ENCODE measurements around the gene EPHA1.

EPHA1 gene

GRCh38 chr7:143382126-143382790 lies 26.4 kb downstream of the EPHA1 start:
- peak overlapping the region; percentile 62 to 95 (median 86) for H3K4me3 ChIP-seq (ENCODE audit: control insufficient read depth in 1 of 7, extremely low read depth in 1 of 7, insufficient read depth in 4 of 7, low read depth in 2 of 7, low read length in 6 of 7)
- ChIA-PET CTCF (interaction anchor here (1.2 to 4.4 kb wide), 5 partner anchors 7 to 100 kb away, joined by 4 to 38 read pairs (median 7); no protein-coding TSS in a partner anchor), POLR2A (interaction anchor here (1.4 kb wide), 1 partner anchor 13 kb away, joined by 3 read pairs; no protein-coding TSS in a partner anchor)
- no peaks in the 10 kb centered on the region for H3K27me3 ChIP-seq (replicated peaks in 2 of 5; ENCODE audit: control insufficient read depth in 4 of 5, insufficient read depth in 5 of 5, low read length in 4 of 5)
- peaks cover 22 to 85% (median 70%) of the 10 kb centered on the region in 4 experiments for H3K4me1 ChIP-seq (ENCODE audit: control extremely low read depth in 1 of 4, control insufficient read depth in 4 of 4, insufficient read depth in 4 of 4, low read length in 3 of 4)
- H3K27ac ChIP-seq (ENCODE audit: insufficient read depth in 1 of 2, low read depth in 1 of 2, low read length in 2 of 2, poor library complexity in 1 of 2, severe bottlenecking in 2 of 2): peak overlapping the region in 1 of 2 experiments; percentile 94
- H3K36me3 ChIP-seq (ENCODE audit: control insufficient read depth in 4 of 4, insufficient read depth in 4 of 4, low read length in 3 of 4): peaks cover 0 to 35% (median 3%) of the 10 kb centered on the region in 4 experiments
- no peak for DNase-seq
- H3K9me3 ChIP-seq (ENCODE audit: control extremely low read depth in 1 of 5, control insufficient read depth in 4 of 5, insufficient read depth in 2 of 5, low read depth in 1 of 5, low read length in 4 of 5): no peaks in the 10 kb centered on the region
- WGBS (ENCODE audit: insufficient coverage): 56% methylated on average over 4 of the region's 21 CpGs

- peak overlapping the region; percentile 62 to 95 (median 86) for H3K4me3 ChIP-seq (ENCODE audit: control insufficient read depth in 1 of 7, extremely low read depth in 1 of 7, insufficient read depth in 4 of 7, low read depth in 2 of 7, low read length in 6 of 7)
- 0% methylated on average over 44 of the region's 64 CpGs for WGBS (ENCODE audit: insufficient coverage)
- H3K36me3 ChIP-seq (ENCODE audit: control insufficient read depth in 4 of 4, insufficient read depth in 4 of 4, low read length in 3 of 4): peaks cover 0 to 28% (median 3%) of the 10 kb centered on the region in 4 experiments
- H3K27ac ChIP-seq (ENCODE audit: insufficient read depth in 1 of 2, low read depth in 1 of 2, low read length in 2 of 2, poor library complexity in 1 of 2, severe bottlenecking in 2 of 2): peak overlapping the region; percentile 92 to 94
- CTCF ChIA-PET: interaction anchor here (1.2 to 4.4 kb wide), 3 partner anchors 12 to 100 kb away, joined by 4 to 38 read pairs (median 6); no protein-coding TSS in a partner anchor
- no peaks in the 10 kb centered on the region for H3K27me3 ChIP-seq (replicated peaks in 2 of 5; ENCODE audit: control insufficient read depth in 4 of 5, insufficient read depth in 5 of 5, low read length in 4 of 5)
- peaks cover 22 to 85% (median 65%) of the 10 kb centered on the region in 4 experiments for H3K4me1 ChIP-seq (ENCODE audit: control extremely low read depth in 1 of 4, control insufficient read depth in 4 of 4, insufficient read depth in 4 of 4, low read length in 3 of 4)
- no peak for DNase-seq
- POLR2A ChIA-PET: interaction anchor here (1.4 kb wide), 1 partner anchor 14 kb away, joined by 3 read pairs; no protein-coding TSS in a partner anchor
- H3K9me3 ChIP-seq (ENCODE audit: control extremely low read depth in 1 of 5, control insufficient read depth in 4 of 5, insufficient read depth in 2 of 5, low read depth in 1 of 5, low read length in 4 of 5): no peaks in the 10 kb centered on the region
Observed at GRCh38 chr7:143381427-143382125, 27.1 kb downstream of the EPHA1 start.

- ChIA-PET CTCF (interaction anchor here (0.6 to 3.0 kb wide), 18 partner anchors 8 to 140 kb away, joined by 3 to 16 read pairs (median 6); partner anchors contain the start of genes CASP2 and CLCN1), POLR2A (interaction anchor here (0.9 to 1.5 kb wide), 8 partner anchors 9 to 71 kb away, joined by 3 to 10 read pairs (median 4); no protein-coding TSS in a partner anchor)
- peaks cover 29 to 85% (median 65%) of the 10 kb centered on the region in 4 experiments for H3K4me1 ChIP-seq (ENCODE audit: control extremely low read depth in 1 of 4, control insufficient read depth in 4 of 4, insufficient read depth in 4 of 4, low read length in 3 of 4)
- H3K9me3 ChIP-seq (ENCODE audit: control extremely low read depth in 1 of 5, control insufficient read depth in 4 of 5, insufficient read depth in 2 of 5, low read depth in 1 of 5, low read length in 4 of 5): no peaks in the 10 kb centered on the region
- H3K27me3 ChIP-seq (replicated peaks in 2 of 5; ENCODE audit: control insufficient read depth in 4 of 5, insufficient read depth in 5 of 5, low read length in 4 of 5): no peaks in the 10 kb centered on the region
- WGBS (ENCODE audit: insufficient coverage): under 1% methylated on average over 44 of the region's 72 CpGs
- peak within 1 kb of the TSS; percentile 92 to 94 for H3K27ac ChIP-seq (ENCODE audit: insufficient read depth in 1 of 2, low read depth in 1 of 2, low read length in 2 of 2, poor library complexity in 1 of 2, severe bottlenecking in 2 of 2)
- peak; percentile 82 to 96 (median 94) for DNase-seq
- H3K4me3 ChIP-seq (ENCODE audit: control insufficient read depth in 1 of 7, extremely low read depth in 1 of 7, insufficient read depth in 4 of 7, low read depth in 2 of 7, low read length in 6 of 7): peak within 1 kb of the TSS; percentile 78 to 95 (median 88)
- peaks cover 0 to 28% (median 3%) of the 10 kb centered on the region in 4 experiments for H3K36me3 ChIP-seq (ENCODE audit: control insufficient read depth in 4 of 4, insufficient read depth in 4 of 4, low read length in 3 of 4)
Observed at GRCh38 chr7:143380646-143381426, 27.8 kb downstream of the EPHA1 start, which contains the start of gene ZYX. ZYX (plus strand) TSS chr7:143381345; CDS start chr7:143381572, 227 bp downstream.

- Histone ChIP-seq H3K9me3 (ENCODE audit: control extremely low read depth in 1 of 5, control insufficient read depth in 4 of 5, insufficient read depth in 2 of 5, low read depth in 1 of 5, low read length in 4 of 5) (no peaks in the 10 kb centered on the region), H3K4me3 (ENCODE audit: control insufficient read depth in 1 of 7, extremely low read depth in 1 of 7, insufficient read depth in 4 of 7, low read depth in 2 of 7, low read length in 6 of 7) (peak overlapping the region; percentile 78 to 95 (median 88)), H3K4me1 (ENCODE audit: control extremely low read depth in 1 of 4, control insufficient read depth in 4 of 4, insufficient read depth in 4 of 4, low read length in 3 of 4) (peaks cover 31 to 85% (median 66%) of the 10 kb centered on the region in 4 experiments), H3K27me3 (replicated peaks in 2 of 5; ENCODE audit: control insufficient read depth in 4 of 5, insufficient read depth in 5 of 5, low read length in 4 of 5) (no peaks in the 10 kb centered on the region), H3K36me3 (ENCODE audit: control insufficient read depth in 4 of 4, insufficient read depth in 4 of 4, low read length in 3 of 4) (peaks cover 0 to 26% (median 3%) of the 10 kb centered on the region in 4 experiments), H3K27ac (ENCODE audit: insufficient read depth in 1 of 2, low read depth in 1 of 2, low read length in 2 of 2, poor library complexity in 1 of 2, severe bottlenecking in 2 of 2) (peak overlapping the region; percentile 92 to 94)
- peak; percentile 93 to 97 (median 95) for DNase-seq
- 0% methylated on average over 29 of the region's 35 CpGs for WGBS (ENCODE audit: insufficient coverage)
- CTCF ChIA-PET: interaction anchor here (0.6 to 3.0 kb wide), 20 partner anchors 9 to 140 kb away, joined by 3 to 16 read pairs (median 5); partner anchors contain the start of genes CASP2 and CLCN1
- POLR2A ChIA-PET: interaction anchor here (0.6 to 1.5 kb wide), 9 partner anchors 10 to 79 kb away, joined by 3 to 10 read pairs (median 3); no protein-coding TSS in a partner anchor
Observed at GRCh38 chr7:143380260-143380645, 28.4 kb downstream of the EPHA1 start.

GRCh38 chr7:143379611-143380259 lies 28.9 kb downstream of the EPHA1 start:
- Histone ChIP-seq H3K27ac (ENCODE audit: insufficient read depth in 1 of 2, low read depth in 1 of 2, low read length in 2 of 2, poor library complexity in 1 of 2, severe bottlenecking in 2 of 2) (peak overlapping the region; percentile 92 to 94), H3K36me3 (ENCODE audit: control insufficient read depth in 4 of 4, insufficient read depth in 4 of 4, low read length in 3 of 4) (peaks cover 0 to 22% (median 3%) of the 10 kb centered on the region in 4 experiments), H3K27me3 (replicated peaks in 2 of 5; ENCODE audit: control insufficient read depth in 4 of 5, insufficient read depth in 5 of 5, low read length in 4 of 5) (no peaks in the 10 kb centered on the region), H3K4me1 (ENCODE audit: control extremely low read depth in 1 of 4, control insufficient read depth in 4 of 4, insufficient read depth in 4 of 4, low read length in 3 of 4) (peaks cover 34 to 85% (median 66%) of the 10 kb centered on the region in 4 experiments), H3K4me3 (ENCODE audit: control insufficient read depth in 1 of 7, extremely low read depth in 1 of 7, insufficient read depth in 4 of 7, low read depth in 2 of 7, low read length in 6 of 7) (peak overlapping the region; percentile 78 to 95 (median 88)), H3K9me3 (ENCODE audit: control extremely low read depth in 1 of 5, control insufficient read depth in 4 of 5, insufficient read depth in 2 of 5, low read depth in 1 of 5, low read length in 4 of 5) (no peaks in the 10 kb centered on the region)
- 25% methylated on average over 11 of the region's 15 CpGs for WGBS (ENCODE audit: insufficient coverage)
- ChIA-PET POLR2A (interaction anchor here (0.6 to 1.5 kb wide), 8 partner anchors 10 to 78 kb away, joined by 3 to 10 read pairs (median 4); no protein-coding TSS in a partner anchor), CTCF (interaction anchor here (0.6 to 3.0 kb wide), 22 partner anchors 9 to 139 kb away, joined by 3 to 16 read pairs (median 4); partner anchors contain the start of genes CASP2 and CLCN1)
- no peak for DNase-seq

- ChIA-PET CTCF (interaction anchor here (0.8 to 3.0 kb wide), 4 partner anchors 14 to 67 kb away, joined by 3 to 10 read pairs (median 5); partner anchors contain the start of gene EPHA1), POLR2A (no interaction called here)
- Histone ChIP-seq H3K27me3 (replicated peaks in 2 of 5; ENCODE audit: control insufficient read depth in 4 of 5, insufficient read depth in 5 of 5, low read length in 4 of 5) (no peaks in the 10 kb centered on the region), H3K9me3 (ENCODE audit: control extremely low read depth in 1 of 5, control insufficient read depth in 4 of 5, insufficient read depth in 2 of 5, low read depth in 1 of 5, low read length in 4 of 5) (no peaks in the 10 kb centered on the region), H3K4me1 (ENCODE audit: control extremely low read depth in 1 of 4, control insufficient read depth in 4 of 4, insufficient read depth in 4 of 4, low read length in 3 of 4) (peaks cover 36 to 82% (median 67%) of the 10 kb centered on the region in 4 experiments), H3K36me3 (ENCODE audit: control insufficient read depth in 4 of 4, insufficient read depth in 4 of 4, low read length in 3 of 4) (no peaks in the 10 kb centered on the region), H3K27ac (ENCODE audit: insufficient read depth in 1 of 2, low read depth in 1 of 2, low read length in 2 of 2, poor library complexity in 1 of 2, severe bottlenecking in 2 of 2) (peak overlapping the region in 1 of 2 experiments; percentile 18), H3K4me3 (ENCODE audit: control insufficient read depth in 1 of 7, extremely low read depth in 1 of 7, insufficient read depth in 4 of 7, low read depth in 2 of 7, low read length in 6 of 7) (no peak overlapping the region)
- DNase-seq: no peak
- WGBS (ENCODE audit: insufficient coverage): 60% methylated on average over 3 of the region's 5 CpGs
Observed at GRCh38 chr7:143376396-143376795, 32.3 kb downstream of the EPHA1 start.

Data from common myeloid progenitor, CD34-positive (primary cell).